CD4-positive, alpha-beta T cell treated with Interleukin-17A for 1 hour (primary cell): ENCODE results near the gene CEACAM1.
"Not testable (repeated sequence)": the region's sequence is repeated elsewhere in the genome, so short reads cannot be mapped to it uniquely, and the experiment has no call there.

Source experiments
- DNase-seq: peaks from one replicate; pipeline ENCODE4 v3.0.0-alpha.2; 2020

The CEACAM1 gene

GRCh38 chr19:42547929-42548328 lies 19.6 kb upstream of the CEACAM1 start:
- no peak for DNase-seq

- DNase-seq, result no peak
These were observed 18.7 kb upstream of the CEACAM1 start for GRCh38 chr19:42546831-42547500.

- no peak for DNase-seq
These were observed 15.9 kb upstream of the CEACAM1 start for GRCh38 chr19:42544146-42544545.

- no peak for DNase-seq
These were observed 14.5 kb upstream of the CEACAM1 start for GRCh38 chr19:42542791-42543190.

- no peak for DNase-seq
These were observed 11.8 kb upstream of the CEACAM1 start for GRCh38 chr19:42540071-42540553.

GRCh38 chr19:42538841-42539709 lies 10.8 kb upstream of the CEACAM1 start:
- DNase-seq, result no peak

- DNase-seq, result not testable (repeated sequence)
These were observed 7.0 kb upstream of the CEACAM1 start for GRCh38 chr19:42535276-42535675.

- DNase-seq, result no peak
These were observed 6.1 kb upstream of the CEACAM1 start for GRCh38 chr19:42534391-42534790.

GRCh38 chr19:42532891-42533290 lies 4.6 kb upstream of the CEACAM1 start:
- no peak for DNase-seq

GRCh38 chr19:42531313-42531712 lies 3.0 kb upstream of the CEACAM1 start:
- no peak for DNase-seq

- DNase-seq, result peak; percentile 78
These were observed 1.0 kb upstream of the CEACAM1 start for GRCh38 chr19:42529248-42529764.

- no peak for DNase-seq
These were observed 3.3 kb downstream of the CEACAM1 start for GRCh38 chr19:42524943-42525342.

GRCh38 chr19:42524250-42524649 lies 4.0 kb downstream of the CEACAM1 start:
- DNase-seq, result no peak

GRCh38 chr19:42522262-42522661 lies 6.0 kb downstream of the CEACAM1 start:
- DNase-seq, result not testable (repeated sequence)

GRCh38 chr19:42521346-42522030 lies 6.8 kb downstream of the CEACAM1 start:
- no peak for DNase-seq

GRCh38 chr19:42519108-42519507 lies 9.2 kb downstream of the CEACAM1 start:
- no peak for DNase-seq

- no peak for DNase-seq
These were observed 11.5 kb downstream of the CEACAM1 start for GRCh38 chr19:42516771-42517170.

- DNase-seq, result no peak
These were observed 12.9 kb downstream of the CEACAM1 start for GRCh38 chr19:42515241-42515832.

GRCh38 chr19:42514449-42514848 lies 13.8 kb downstream of the CEACAM1 start:
- DNase-seq, result no peak

GRCh38 chr19:42512743-42513304 lies 15.5 kb downstream of the CEACAM1 start:
- DNase-seq, result no peak

GRCh38 chr19:42512130-42512636 lies 16.1 kb downstream of the CEACAM1 start:
- DNase-seq, result no peak

GRCh38 chr19:42511340-42511739 lies 16.9 kb downstream of the CEACAM1 start:
- DNase-seq, result no peak
